Astrocyte (in vitro differentiated cells and primary cell): ENCODE data around the gene MYOM3. TPM values are rescaled to one million over a fixed set of nuclear protein-coding genes. Genes with fewer than 3 reads are reported as not detected.
"Not testable (repeated sequence)": the region's sequence is repeated elsewhere in the genome, so short reads cannot be mapped to it uniquely, and the experiment has no call there.

ENCODE experiments used
- DNase-seq: peaks from one replicate; pipeline ENCODE4 v3.0.0-alpha.2; 2010; ENCODE audit warnings: low read depth
- FAIRE-seq: peaks from 2 replicates; lab custom pipeline; 2011; peaks lifted over from hg19 to GRCh38; lab: Jason Lieb, UNC
- H2AFZ ChIP-seq: 2 replicates; pipeline ENCODE4 v1.6.0; 2012; ENCODE audit warnings: low read depth, low read length, inconsistent platforms
- H3K27ac ChIP-seq: 2 replicates; pipeline ENCODE4 v1.5.1; 2011; ENCODE audit warnings: low read depth, low read length, inconsistent platforms
- H3K27me3 ChIP-seq: 2 replicates; pipeline ENCODE4 v1.6.0; 2011; ENCODE audit warnings: low read length, inconsistent platforms; ENCODE audit not compliant: insufficient read depth
- H3K36me3 ChIP-seq: 2 replicates; pipeline ENCODE4 v1.5.1; 2011; ENCODE audit warnings: low read length, inconsistent platforms; ENCODE audit not compliant: insufficient read depth
- H3K4me1 ChIP-seq: 2 replicates; pipeline ENCODE4 v1.5.1; 2011; ENCODE audit warnings: low read length, inconsistent platforms; ENCODE audit not compliant: insufficient read depth
- H3K4me2 ChIP-seq: 2 replicates; pipeline ENCODE4 v1.6.0; 2012; ENCODE audit warnings: low read length, inconsistent platforms
- H3K4me3 ChIP-seq: 2 replicates; pipeline ENCODE4 v1.5.1; 2011; ENCODE audit warnings: low read depth, mild to moderate bottlenecking, low read length, inconsistent platforms; ENCODE audit not compliant: insufficient read depth
- H3K79me2 ChIP-seq: 2 replicates; pipeline ENCODE4 v1.6.0; 2012; ENCODE audit warnings: mild to moderate bottlenecking, low read length, inconsistent platforms; ENCODE audit not compliant: insufficient read depth
- H3K9ac ChIP-seq: 2 replicates; pipeline ENCODE4 v1.6.0; 2012; ENCODE audit warnings: mild to moderate bottlenecking, low read length, inconsistent platforms
- H3K9me3 ChIP-seq: 2 replicates; pipeline ENCODE4 v1.5.1; 2012; ENCODE audit warnings: low read depth, mild to moderate bottlenecking, low read length, inconsistent platforms; ENCODE audit not compliant: insufficient read depth
- H4K20me1 ChIP-seq: 2 replicates; pipeline ENCODE4 v1.6.0; 2012; ENCODE audit warnings: low read length, inconsistent platforms; ENCODE audit not compliant: insufficient read depth
- H3K27ac Mint-ChIP-seq: one replicate; pipeline ENCODE4 v1.8.0; 2021; ENCODE audit warnings: mild to moderate bottlenecking, mixed read lengths; ENCODE audit not compliant: unreplicated experiment
- H3K27me3 Mint-ChIP-seq: one replicate; pipeline ENCODE4 v1.8.0; 2021; ENCODE audit warnings: low read depth, mixed read lengths; ENCODE audit not compliant: unreplicated experiment
- H3K36me3 Mint-ChIP-seq: one replicate; pipeline ENCODE4 v1.8.0; 2021; ENCODE audit warnings: low read depth, mixed read lengths; ENCODE audit not compliant: unreplicated experiment
- H3K4me1 Mint-ChIP-seq: one replicate; pipeline ENCODE4 v1.8.0; 2021; ENCODE audit warnings: low read depth, mixed read lengths; ENCODE audit not compliant: unreplicated experiment
- H3K4me3 Mint-ChIP-seq: one replicate; pipeline ENCODE4 v1.8.0; 2021; ENCODE audit warnings: mild to moderate bottlenecking, moderate library complexity, mixed read lengths; ENCODE audit not compliant: unreplicated experiment
- H3K9me3 Mint-ChIP-seq: one replicate; pipeline ENCODE4 v1.8.0; 2021; ENCODE audit warnings: mild to moderate bottlenecking, mixed read lengths; ENCODE audit not compliant: unreplicated experiment
- EZH2 ChIP-seq: IDR thresholded peaks from 2 replicates; pipeline ENCODE4 v1.6.1; 2012; ENCODE audit warnings: mild to moderate bottlenecking, low read length, inconsistent platforms; ENCODE audit not compliant: insufficient read depth
- total RNA-seq: library from RNA; stranded (reverse); gene quantifications from 2 replicates; pipeline ENCODE4 v1.2.1, GENCODE V29; 2021
- TF ChIP-seq, protein P1 (sequence below): IDR thresholded peaks from 2 replicates; pipeline ENCODE4 v1.5.1; 2011; ENCODE audit warnings: low read depth, mild to moderate bottlenecking, inconsistent platforms, low read length, moderate library complexity; ENCODE audit not compliant: insufficient read depth

The MYOM3 gene
- total RNA-seq, 1 donor from 2014 or later, result 1.0 TPM

DNA sequence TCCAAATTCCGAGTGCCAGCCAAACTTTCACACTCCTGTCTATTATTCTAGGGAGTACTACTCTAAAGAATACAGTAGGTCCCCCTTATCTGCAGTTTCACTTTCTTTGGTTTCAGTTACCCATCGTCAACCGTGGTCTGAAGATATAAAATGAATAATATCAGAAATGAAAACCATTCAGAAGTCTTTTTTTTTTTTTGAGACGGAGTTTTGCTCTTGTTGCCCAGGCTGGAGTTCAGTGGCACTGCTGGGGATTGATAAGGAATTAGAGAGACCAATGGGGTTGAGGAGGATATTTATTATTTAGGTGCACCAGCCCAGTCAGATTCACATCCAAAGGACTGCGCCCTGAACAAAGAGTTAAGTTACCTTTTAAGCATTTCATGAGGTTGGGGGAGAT is 79.0 kb downstream of the MYOM3 start:
- no peak for TF ChIP-seq EZH2
- TF ChIP-seq, protein P1, sequence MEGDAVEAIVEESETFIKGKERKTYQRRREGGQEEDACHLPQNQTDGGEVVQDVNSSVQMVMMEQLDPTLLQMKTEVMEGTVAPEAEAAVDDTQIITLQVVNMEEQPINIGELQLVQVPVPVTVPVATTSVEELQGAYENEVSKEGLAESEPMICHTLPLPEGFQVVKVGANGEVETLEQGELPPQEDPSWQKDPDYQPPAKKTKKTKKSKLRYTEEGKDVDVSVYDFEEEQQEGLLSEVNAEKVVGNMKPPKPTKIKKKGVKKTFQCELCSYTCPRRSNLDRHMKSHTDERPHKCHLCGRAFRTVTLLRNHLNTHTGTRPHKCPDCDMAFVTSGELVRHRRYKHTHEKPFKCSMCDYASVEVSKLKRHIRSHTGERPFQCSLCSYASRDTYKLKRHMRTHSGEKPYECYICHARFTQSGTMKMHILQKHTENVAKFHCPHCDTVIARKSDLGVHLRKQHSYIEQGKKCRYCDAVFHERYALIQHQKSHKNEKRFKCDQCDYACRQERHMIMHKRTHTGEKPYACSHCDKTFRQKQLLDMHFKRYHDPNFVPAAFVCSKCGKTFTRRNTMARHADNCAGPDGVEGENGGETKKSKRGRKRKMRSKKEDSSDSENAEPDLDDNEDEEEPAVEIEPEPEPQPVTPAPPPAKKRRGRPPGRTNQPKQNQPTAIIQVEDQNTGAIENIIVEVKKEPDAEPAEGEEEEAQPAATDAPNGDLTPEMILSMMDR, result no peak
- no peaks in the 10 kb centered on the region for H3K79me2 ChIP-seq
- FAIRE-seq (no peak), DNase-seq (no peak)
- H2AFZ ChIP-seq, result no peak overlapping the region
- H3K4me1 ChIP-seq, result no peaks in the 10 kb centered on the region
- H3K27me3 ChIP-seq, result no peaks in the 10 kb centered on the region
- no peaks in the 10 kb centered on the region for H3K9me3 ChIP-seq
- H3K27ac ChIP-seq, result no peak overlapping the region
- no peak overlapping the region for H3K9ac ChIP-seq
- no peak overlapping the region for H3K4me2 ChIP-seq
- peaks cover 2% of the 10 kb centered on the region for H3K27me3 Mint-ChIP-seq
- H3K4me1 Mint-ChIP-seq, result peaks cover 2% of the 10 kb centered on the region
- no peaks in the 10 kb centered on the region for H4K20me1 ChIP-seq
- no peaks in the 10 kb centered on the region for H3K9me3 Mint-ChIP-seq
- H3K36me3 Mint-ChIP-seq, result no peaks in the 10 kb centered on the region
- H3K36me3 ChIP-seq, result no peaks in the 10 kb centered on the region
- no peak overlapping the region for H3K27ac Mint-ChIP-seq
- no peak overlapping the region for H3K4me3 ChIP-seq
- H3K4me3 Mint-ChIP-seq, result no peak overlapping the region

DNA sequence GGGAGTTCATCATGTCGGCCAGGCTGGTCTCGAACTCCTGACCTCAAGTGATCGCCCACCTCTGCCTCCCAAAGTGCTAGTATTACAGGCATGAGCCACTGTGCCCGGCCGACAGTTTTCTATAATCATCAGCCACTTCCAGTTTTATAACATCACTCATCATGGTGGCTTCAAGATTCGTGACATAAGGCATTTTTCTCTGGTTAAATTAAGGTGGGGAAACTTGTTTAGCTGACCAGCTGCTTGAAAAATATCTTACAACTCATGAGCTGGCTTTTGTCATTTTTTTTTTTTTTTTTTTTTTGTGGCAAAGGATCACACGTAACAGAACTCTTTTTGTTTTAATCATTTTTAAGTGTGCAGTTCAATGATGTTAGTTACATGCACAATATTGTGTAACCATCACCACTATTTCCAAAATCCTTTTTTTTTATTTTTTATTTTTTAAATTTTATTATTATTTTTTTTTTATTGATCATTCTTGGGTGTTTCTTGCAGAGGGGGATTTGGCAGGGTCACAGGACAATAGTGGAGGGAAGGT is 80.9 kb downstream of the MYOM3 start:
- H3K4me3 ChIP-seq, H4K20me1 ChIP-seq, H3K9me3 Mint-ChIP-seq, H3K79me2 ChIP-seq, H3K36me3 ChIP-seq, H3K27ac Mint-ChIP-seq, FAIRE-seq, H3K4me2 ChIP-seq, H3K4me1 Mint-ChIP-seq, DNase-seq, H3K4me1 ChIP-seq, H3K36me3 Mint-ChIP-seq, H3K27me3 ChIP-seq, H3K27ac ChIP-seq, H3K9ac ChIP-seq, H3K27me3 Mint-ChIP-seq, H3K9me3 ChIP-seq, H2AFZ ChIP-seq, H3K4me3 Mint-ChIP-seq: not testable (repeated sequence)

GRCh38 chr1:24027838-24028468 is 84.0 kb downstream of the MYOM3 start:
- no peaks in the 10 kb centered on the region for H3K27me3 Mint-ChIP-seq
- no peak overlapping the region for H3K4me3 Mint-ChIP-seq
- DNase-seq (peak; percentile 43), FAIRE-seq (peak; percentile 56)
- no peak overlapping the region for H3K27ac Mint-ChIP-seq
- H3K9me3 Mint-ChIP-seq, result no peaks in the 10 kb centered on the region
- TF ChIP-seq, protein P1, result peak; percentile 51
- no peak for TF ChIP-seq EZH2
- peaks cover 4% of the 10 kb centered on the region for H3K4me1 Mint-ChIP-seq
- Histone ChIP-seq H3K27ac (no peak overlapping the region), H2AFZ (no peak overlapping the region), H3K27me3 (no peaks in the 10 kb centered on the region), H3K4me3 (no peak overlapping the region), H4K20me1 (no peaks in the 10 kb centered on the region), H3K9ac (no peak overlapping the region), H3K36me3 (no peaks in the 10 kb centered on the region), H3K9me3 (no peaks in the 10 kb centered on the region), H3K4me1 (peaks cover 4% of the 10 kb centered on the region), H3K79me2 (no peaks in the 10 kb centered on the region), H3K4me2 (no peak overlapping the region)
- H3K36me3 Mint-ChIP-seq, result no peaks in the 10 kb centered on the region
